ENCODE data around the gene BAHCC1. TPM values are rescaled to one million over a fixed set of nuclear protein-coding genes. Genes with fewer than 3 reads are reported as not detected.

The BAHCC1 gene
- total RNA-seq, 1 experiment from 2014 or later: 3.1 TPM

GRCh38 chr17:81486199-81486810, 91.0 kb downstream of the BAHCC1 start:
- Histone ChIP-seq H4K5ac (ENCODE audit: insufficient read length, low read depth, low read length) (no peak overlapping the region), H2AFZ (ENCODE audit: low read length) (no peak overlapping the region), H3K27me3 (ENCODE audit: insufficient read depth, low read length) (peaks cover 12% of the 10 kb centered on the region; the same call in 1 of the 2 replicates), H2BK5ac (ENCODE audit: insufficient read length, low read length) (no peak overlapping the region), H4K20me1 (ENCODE audit: control insufficient read depth, insufficient read depth, insufficient read length) (no peaks in the 10 kb centered on the region), H3K9me3 (ENCODE audit: control insufficient read depth, low read depth, low read length) (no peaks in the 10 kb centered on the region), H3K14ac (ENCODE audit: insufficient read depth, low read length) (no peak overlapping the region), H3K23ac (ENCODE audit: insufficient read length, low read depth, low read length) (no peak overlapping the region), H2AK5ac (ENCODE audit: insufficient read length, low read length) (no peak overlapping the region), H3K56ac (ENCODE audit: insufficient read length, low read depth, low read length) (no peak overlapping the region), H2BK15ac (ENCODE audit: low read depth, low read length) (no peak overlapping the region), H2BK120ac (ENCODE audit: low read depth, low read length, poor library complexity, severe bottlenecking) (no peak overlapping the region), H4K8ac (replicated peaks; ENCODE audit: insufficient read length, low read depth, low read length) (no peak overlapping the region), H3T11ph (ENCODE audit: low read length) (no peak overlapping the region), H3K27ac (ENCODE audit: insufficient read length, low read depth, low read length) (no peak overlapping the region), H3K4me2 (ENCODE audit: insufficient read depth, insufficient read length, low read length) (no peak overlapping the region), H4K91ac (ENCODE audit: insufficient read length, low read depth, low read length) (no peak overlapping the region), H3K79me2 (ENCODE audit: insufficient read depth, low read length) (no peaks in the 10 kb centered on the region), H3K4me1 (ENCODE audit: insufficient read depth, low read length) (no peaks in the 10 kb centered on the region; the same call in 1 of the 2 replicates), H3K23me2 (ENCODE audit: insufficient read length, low read depth, low read length, poor library complexity, severe bottlenecking) (peaks cover 12% of the 10 kb centered on the region), H3K9ac (ENCODE audit: extremely low read depth, insufficient read length, low read length) (no peak overlapping the region), H2BK12ac (ENCODE audit: insufficient read length, low read depth, low read length) (no peak overlapping the region), H2BK20ac (ENCODE audit: low read depth, low read length, poor library complexity, severe bottlenecking) (no peak overlapping the region), H3K79me1 (ENCODE audit: insufficient read depth, low read depth, low read length, poor library complexity, severe bottlenecking) (no peaks in the 10 kb centered on the region), H3K4ac (ENCODE audit: low read depth, low read length) (no peak overlapping the region), H3K18ac (ENCODE audit: insufficient read length, low read depth, low read length) (no peak overlapping the region)
- no peaks in the 10 kb centered on the region for H3K36me3 Mint-ChIP-seq (ENCODE audit: insufficient read depth in 1 of 3, low read depth in 3 of 3)
- no peak overlapping the region for H3K27ac Mint-ChIP-seq
- no peak for TF ChIP-seq CTCF (conservative IDR thresholded peaks at IDR 0.05)
- DNase-seq: no peak
- peaks cover 26 to 30% of the 10 kb centered on the region in 2 experiments for H3K4me1 Mint-ChIP-seq
- H3K4me3 Mint-ChIP-seq: no peak overlapping the region
- no peaks in the 10 kb centered on the region for H3K9me3 Mint-ChIP-seq
- no CpG with 5 or more reads among the region's 17 CpGs for WGBS (ENCODE audit: extremely low coverage, insufficient read length, low lambda C conversion rate)
- H3K27me3 Mint-ChIP-seq (ENCODE audit: low read depth): peaks cover 59% of the 10 kb centered on the region
